Activated CD4-positive, alpha-beta T cell treated with anti-CD3 and anti-CD28 coated beads for 36 hours (primary cell): ENCODE measurements around the gene SESN2. TPM values are rescaled to one million over a fixed set of nuclear protein-coding genes. Genes with fewer than 3 reads are reported as not detected.

Experiments
- ATAC-seq: fragments of 200-7000 bp; cut with Tn5 transposase; one replicate; pipeline ENCODE4 v1.10.0; 2021; ENCODE audit warnings: mild to moderate bottlenecking, moderate library complexity
- CTCF ChIA-PET: fragments of 350-600 bp; sonication (Branson Sonifier 250); formaldehyde crosslinking; loops from one replicate; lab custom pipeline; 2021; ENCODE audit warnings: antibody characterized with exemption; lab: Charles Lee
- POLR2A ChIA-PET: fragments of 350-600 bp; sonication (Branson Sonifier 250); formaldehyde crosslinking; loops from one replicate; lab custom pipeline; 2021; ENCODE audit warnings: antibody characterized with exemption, inconsistent platforms; lab: Charles Lee
- DNase-seq: peaks from one replicate; pipeline ENCODE4 v3.0.0-alpha.2; 2020
- H3K27ac Mint-ChIP-seq: one replicate; pipeline ENCODE4 v1.8.0; 2021; ENCODE audit warnings: mixed read lengths
- H3K27me3 Mint-ChIP-seq: one replicate; pipeline ENCODE4 v1.8.0; 2021; ENCODE audit warnings: mixed read lengths
- H3K36me3 Mint-ChIP-seq: one replicate; pipeline ENCODE4 v1.8.0; 2021; ENCODE audit warnings: low read depth, mixed read lengths
- H3K4me1 Mint-ChIP-seq: one replicate; pipeline ENCODE4 v1.8.0; 2021; ENCODE audit warnings: mixed read lengths
- H3K4me3 Mint-ChIP-seq: one replicate; pipeline ENCODE4 v1.8.0; 2021; ENCODE audit warnings: mild to moderate bottlenecking, moderate library complexity, mixed read lengths
- H3K9me3 Mint-ChIP-seq: one replicate; pipeline ENCODE4 v1.8.0; 2021; ENCODE audit warnings: low read depth, mixed read lengths
- intact Hi-C, 2 experiments: fragments of 100-400 bp; cut with DNase I in 1 of 2; cut with micrococcal nuclease in 1 of 2; formaldehyde crosslinking; loops; one replicate each; pipeline versions ENCODE4 v1.14.2 to v1.15.1; 2022 to 2024; cut with DNase I, micrococcal nuclease
- total RNA-seq, 2 experiments: library from RNA; stranded (reverse); gene quantifications; one replicate each; pipeline ENCODE4 v1.2.3, GENCODE V29; 2021

Gene SESN2
- total RNA-seq, 2 experiments from 2014 or later, result 32.9 to 33.3 TPM

DNA sequence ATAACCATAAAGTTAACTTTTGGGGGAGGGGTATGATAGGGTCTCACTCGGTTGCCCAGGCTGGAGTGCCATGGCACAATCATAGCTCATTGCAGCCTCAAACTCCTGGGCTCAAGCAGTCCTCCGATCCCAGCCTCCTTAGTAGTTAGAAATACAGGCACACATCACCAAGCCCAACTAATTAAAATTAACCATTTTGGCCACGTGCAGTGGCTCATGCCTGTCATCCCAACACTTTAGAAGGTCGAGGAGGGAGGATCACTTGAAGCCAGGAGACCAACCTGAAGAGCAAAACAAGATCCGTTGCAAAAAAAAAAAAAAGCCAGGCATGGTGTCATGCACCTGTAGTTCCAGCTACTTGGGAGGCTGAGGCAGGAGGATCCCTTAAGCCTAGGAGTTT, 42.9 kb downstream of the SESN2 start:
- ChIA-PET CTCF (interaction anchor here (2.6 to 2.7 kb wide), 2 partner anchors 9 to 54 kb away, joined by 10 to 12 read pairs; no protein-coding TSS in a partner anchor), POLR2A (no interaction called here)
- H3K36me3 Mint-ChIP-seq, result no peaks in the 10 kb centered on the region
- no peak overlapping the region for H3K4me3 Mint-ChIP-seq
- no peak for ATAC-seq
- no peaks in the 10 kb centered on the region for H3K27me3 Mint-ChIP-seq
- H3K9me3 Mint-ChIP-seq, result no peaks in the 10 kb centered on the region
- H3K27ac Mint-ChIP-seq, result no peak overlapping the region
- intact Hi-C loops, result loop anchor here in 1 of 2 experiments (10.0 kb wide), 1 partner anchor 177 kb away; no protein-coding TSS in a partner anchor
- H3K4me1 Mint-ChIP-seq, result no peaks in the 10 kb centered on the region
- no peak for DNase-seq

DNA sequence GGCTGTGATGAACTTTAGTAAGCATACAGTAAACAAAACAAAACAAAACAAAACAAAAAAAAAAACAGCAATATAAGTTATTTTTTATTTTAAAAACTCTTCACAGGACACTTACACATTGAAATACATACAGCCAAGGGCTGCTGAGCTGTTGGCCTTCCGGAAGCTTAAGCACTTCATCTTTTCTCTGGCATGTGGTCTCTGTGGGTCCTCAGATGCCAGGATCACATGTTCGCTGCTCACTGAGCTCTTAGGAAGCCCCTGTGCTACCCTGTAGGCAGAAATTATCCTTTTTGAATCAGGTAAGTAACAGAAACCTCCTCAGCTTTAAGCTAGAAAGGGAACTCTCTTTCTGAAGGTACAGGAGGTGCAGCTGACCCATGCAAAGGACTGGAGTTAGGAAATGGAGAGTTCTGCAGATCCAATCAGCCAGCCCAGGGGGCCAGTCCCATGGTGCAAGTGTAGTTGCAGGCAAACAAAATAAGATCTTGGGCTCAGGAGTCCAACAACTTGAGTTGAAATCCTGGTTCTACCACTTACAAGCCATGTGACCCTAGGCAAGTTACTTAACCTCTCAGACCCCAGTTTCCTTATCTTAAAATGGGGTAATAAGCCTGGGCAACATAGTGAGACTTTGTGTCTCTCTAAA, 47.1 kb downstream of the SESN2 start:
- DNase-seq (no peak), ATAC-seq (no peak)
- Mint-ChIP-seq H3K4me1 (no peaks in the 10 kb centered on the region), H3K9me3 (no peaks in the 10 kb centered on the region), H3K27me3 (no peaks in the 10 kb centered on the region), H3K27ac (no peak overlapping the region), H3K4me3 (no peak overlapping the region), H3K36me3 (no peaks in the 10 kb centered on the region)
- intact Hi-C loops, result loop anchor here in 1 of 2 experiments (10.0 kb wide), 1 partner anchor 182 kb away; no protein-coding TSS in a partner anchor
- CTCF ChIA-PET, result interaction anchor here (0.5 to 0.9 kb wide), 3 partner anchors 22 to 1178 kb away, joined by 3 to 4 read pairs (median 3); partner anchors contain the start of gene MED18
- POLR2A ChIA-PET, result interaction anchor here (0.7 kb wide), 1 partner anchor 1300 kb away, joined by 3 read pairs; no protein-coding TSS in a partner anchor

DNA sequence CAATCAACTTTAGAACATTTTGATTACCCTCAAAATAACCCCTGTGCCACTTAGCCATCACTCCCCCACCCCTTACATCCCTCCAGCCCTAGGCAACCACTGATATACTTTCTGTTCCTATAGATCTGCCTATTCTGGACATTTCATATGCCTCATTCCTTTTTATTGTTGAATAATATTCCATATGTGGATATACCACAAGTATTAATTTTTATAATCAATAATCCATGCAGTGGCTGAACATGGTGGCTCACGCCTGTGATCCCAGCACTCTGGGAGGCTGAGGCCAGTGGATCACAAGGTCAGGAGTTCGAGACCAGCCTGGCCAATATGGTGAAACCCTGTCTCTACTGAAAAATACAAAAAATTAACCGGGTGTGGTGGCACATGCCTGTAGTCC, 49.4 kb downstream of the SESN2 start:
- no peaks in the 10 kb centered on the region for H3K9me3 Mint-ChIP-seq
- H3K4me3 Mint-ChIP-seq, result no peak overlapping the region
- ATAC-seq, result no peak
- no peaks in the 10 kb centered on the region for H3K27me3 Mint-ChIP-seq
- H3K27ac Mint-ChIP-seq, result no peak overlapping the region
- POLR2A ChIA-PET, result no interaction called here
- no peak for DNase-seq
- CTCF ChIA-PET, result interaction anchor here (0.8 kb wide), 1 partner anchor 28 kb away, joined by 3 read pairs; no protein-coding TSS in a partner anchor
- intact Hi-C loops, result loop anchor here in 1 of 2 experiments (10.0 kb wide), 1 partner anchor 184 kb away; no protein-coding TSS in a partner anchor
- H3K36me3 Mint-ChIP-seq, result no peaks in the 10 kb centered on the region
- H3K4me1 Mint-ChIP-seq, result no peaks in the 10 kb centered on the region

DNA sequence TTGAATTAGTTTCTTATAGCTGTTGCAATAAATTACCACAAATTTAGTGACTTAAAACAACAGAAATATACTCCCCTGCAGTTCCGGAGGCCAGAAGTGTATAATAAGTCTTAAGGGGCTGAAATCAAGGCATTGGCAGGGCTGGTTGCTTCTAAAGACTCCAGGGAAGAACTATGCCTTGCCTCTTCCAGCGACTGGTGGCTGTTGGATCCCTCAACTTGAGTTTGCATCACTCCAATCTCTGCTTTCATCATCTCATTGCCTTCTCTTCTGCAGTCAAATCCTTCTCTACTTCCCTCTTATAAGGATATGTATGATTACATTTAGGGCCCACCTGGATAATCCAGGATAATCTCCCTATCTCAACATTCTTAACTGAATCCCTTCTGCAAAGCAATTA, 50.4 kb downstream of the SESN2 start:
- Mint-ChIP-seq H3K27me3 (no peaks in the 10 kb centered on the region), H3K9me3 (no peaks in the 10 kb centered on the region), H3K36me3 (no peaks in the 10 kb centered on the region), H3K4me3 (no peak overlapping the region), H3K4me1 (no peaks in the 10 kb centered on the region), H3K27ac (no peak overlapping the region)
- DNase-seq, result no peak
- ChIA-PET POLR2A (no interaction called here), CTCF (no interaction called here)
- intact Hi-C loops, result loop anchor here in 1 of 2 experiments (10.0 kb wide), 1 partner anchor 185 kb away; no protein-coding TSS in a partner anchor
- no peak for ATAC-seq

- ATAC-seq (no peak), DNase-seq (no peak)
- Mint-ChIP-seq H3K27me3 (no peaks in the 10 kb centered on the region), H3K27ac (no peak overlapping the region), H3K4me3 (no peak overlapping the region), H3K4me1 (no peaks in the 10 kb centered on the region), H3K36me3 (no peaks in the 10 kb centered on the region), H3K9me3 (no peaks in the 10 kb centered on the region)
- intact Hi-C loops, result no loop called here
- POLR2A ChIA-PET, result interaction anchor here (1.6 kb wide), 1 partner anchor 15 kb away, joined by 6 read pairs; the partner anchor contains the start of gene MED18
- CTCF ChIA-PET, result interaction anchor here (0.5 to 0.6 kb wide), 2 partner anchors 16 to 41 kb away, joined by 3 read pairs; no protein-coding TSS in a partner anchor
Observed at GRCh38 chr1:28313702-28314546, 54.6 kb downstream of the SESN2 start.

GRCh38 chr1:28314547-28314941, 55.2 kb downstream of the SESN2 start:
- H3K4me3 Mint-ChIP-seq, result no peak overlapping the region
- no peak overlapping the region for H3K27ac Mint-ChIP-seq
- no peaks in the 10 kb centered on the region for H3K27me3 Mint-ChIP-seq
- POLR2A ChIA-PET, result interaction anchor here (1.4 to 1.6 kb wide), 2 partner anchors 14 to 35 kb away, joined by 3 to 6 read pairs; partner anchors contain the start of gene MED18
- intact Hi-C loops, result no loop called here
- no peaks in the 10 kb centered on the region for H3K4me1 Mint-ChIP-seq
- no peaks in the 10 kb centered on the region for H3K36me3 Mint-ChIP-seq
- CTCF ChIA-PET, result interaction anchor here (0.5 to 0.6 kb wide), 2 partner anchors 41 to 587 kb away, joined by 3 to 4 read pairs; no protein-coding TSS in a partner anchor
- no peak for ATAC-seq
- no peak for DNase-seq
- no peaks in the 10 kb centered on the region for H3K9me3 Mint-ChIP-seq

DNA sequence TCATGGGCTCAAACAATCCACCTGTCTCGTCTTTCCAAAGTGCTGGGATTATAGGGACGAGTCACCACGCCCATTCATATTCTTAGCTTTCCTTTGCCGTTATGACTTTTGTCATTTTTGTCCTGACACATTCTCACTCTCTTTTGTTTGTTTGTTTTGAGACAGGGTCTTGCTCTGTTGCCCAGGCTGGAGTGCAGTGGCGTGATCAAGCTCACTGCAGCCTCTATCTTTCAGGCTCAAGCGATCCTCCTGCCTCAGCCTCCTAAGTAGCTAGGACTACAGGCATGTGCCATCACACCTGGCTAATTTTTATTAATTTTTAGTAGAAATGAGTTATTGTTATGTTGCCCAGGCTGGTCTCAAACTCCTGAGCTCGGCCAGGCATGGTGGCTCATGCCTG, 57.7 kb downstream of the SESN2 start:
- H3K4me1 Mint-ChIP-seq, result no peaks in the 10 kb centered on the region
- no peaks in the 10 kb centered on the region for H3K36me3 Mint-ChIP-seq
- no peaks in the 10 kb centered on the region for H3K27me3 Mint-ChIP-seq
- CTCF ChIA-PET, result no interaction called here
- ATAC-seq, result no peak
- no peaks in the 10 kb centered on the region for H3K9me3 Mint-ChIP-seq
- DNase-seq, result no peak
- no peak overlapping the region for H3K4me3 Mint-ChIP-seq
- no peak overlapping the region for H3K27ac Mint-ChIP-seq
- intact Hi-C loops, result no loop called here
- POLR2A ChIA-PET, result no interaction called here

- no peak overlapping the region for H3K27ac Mint-ChIP-seq
- ATAC-seq (no peak), DNase-seq (no peak)
- peaks cover 3% of the 10 kb centered on the region for H3K4me1 Mint-ChIP-seq
- H3K27me3 Mint-ChIP-seq, result no peaks in the 10 kb centered on the region
- H3K36me3 Mint-ChIP-seq, result no peaks in the 10 kb centered on the region
- ChIA-PET POLR2A (no interaction called here), CTCF (interaction anchor here (0.6 to 1.0 kb wide), 2 partner anchors 39 to 54 kb away, joined by 3 read pairs; no protein-coding TSS in a partner anchor)
- H3K9me3 Mint-ChIP-seq, result no peaks in the 10 kb centered on the region
- intact Hi-C loops, result no loop called here
- no peak overlapping the region for H3K4me3 Mint-ChIP-seq
Observed at GRCh38 chr1:28322194-28322593, 62.9 kb downstream of the SESN2 start.

DNA sequence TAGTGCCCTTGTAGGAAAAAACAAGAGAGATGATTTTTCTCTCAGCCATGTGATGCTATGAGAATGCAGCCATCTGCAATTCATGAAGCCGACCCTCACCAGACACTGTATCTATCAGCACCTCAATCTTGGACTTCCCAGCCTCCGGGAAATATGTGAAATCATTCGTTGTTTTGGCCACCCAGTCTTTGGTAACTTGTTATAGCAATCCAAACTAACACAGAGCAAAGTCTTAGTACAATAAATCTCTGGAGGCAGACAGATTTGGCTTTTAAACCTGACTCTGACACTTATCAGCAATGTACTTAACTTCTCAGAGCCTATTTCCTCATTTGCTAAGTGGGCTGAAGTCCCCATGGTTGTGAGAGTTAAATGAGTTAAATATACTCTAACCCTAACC, 64.4 kb downstream of the SESN2 start:
- Mint-ChIP-seq H3K36me3 (no peaks in the 10 kb centered on the region), H3K9me3 (no peaks in the 10 kb centered on the region), H3K4me3 (no peak overlapping the region), H3K27me3 (no peaks in the 10 kb centered on the region), H3K27ac (no peak overlapping the region), H3K4me1 (peaks cover 15% of the 10 kb centered on the region)
- ChIA-PET POLR2A (no interaction called here), CTCF (no interaction called here)
- DNase-seq (no peak), ATAC-seq (no peak)
- intact Hi-C loops, result no loop called here

GRCh38 chr1:28326515-28326914, 67.2 kb downstream of the SESN2 start:
- intact Hi-C loops, result loop anchor here (5.0 kb wide), 2 partner anchors 181 to 1004 kb away; partner anchors contain the start of genes RCC1 (in 1 of the 2) and TMEM222 (in 1 of the 2)
- ChIA-PET POLR2A (interaction anchor here (0.6 to 1.0 kb wide), 3 partner anchors 70 to 80 kb away, joined by 4 to 6 read pairs (median 5); no protein-coding TSS in a partner anchor), CTCF (interaction anchor here (0.6 to 1.4 kb wide), 2 partner anchors 33 to 550 kb away, joined by 3 to 8 read pairs; no protein-coding TSS in a partner anchor)
- H3K4me3 Mint-ChIP-seq, result no peak overlapping the region
- DNase-seq (no peak), ATAC-seq (no peak)
- peaks cover 27% of the 10 kb centered on the region for H3K4me1 Mint-ChIP-seq
- H3K9me3 Mint-ChIP-seq, result no peaks in the 10 kb centered on the region
- H3K36me3 Mint-ChIP-seq, result peaks cover 13% of the 10 kb centered on the region
- no peak overlapping the region for H3K27ac Mint-ChIP-seq
- H3K27me3 Mint-ChIP-seq, result no peaks in the 10 kb centered on the region

DNA sequence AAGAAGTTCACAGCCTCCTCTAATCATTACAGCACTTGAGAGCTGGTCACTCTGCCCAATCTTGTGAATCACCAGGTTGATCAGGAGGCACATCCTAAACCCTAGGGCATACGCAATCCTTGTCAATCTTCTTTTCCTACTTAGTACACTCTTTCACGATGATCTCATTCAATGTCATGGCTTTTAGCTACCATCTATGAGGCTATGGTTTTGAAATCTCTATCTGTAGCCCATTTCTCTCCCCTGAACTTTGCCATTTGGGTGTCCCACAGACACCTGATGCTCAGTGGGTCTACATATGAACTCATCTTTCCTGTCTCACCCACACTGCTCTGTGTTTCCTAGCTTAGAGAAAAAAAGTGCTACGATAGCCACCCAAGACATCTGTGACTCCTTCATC, 67.7 kb downstream of the SESN2 start:
- H3K27ac Mint-ChIP-seq, result no peak overlapping the region

More for the DNA sequence above, 67.7 kb downstream of the SESN2 start:
- ATAC-seq (peak; percentile 16), DNase-seq (no peak)
- H3K9me3 Mint-ChIP-seq, result no peaks in the 10 kb centered on the region
- ChIA-PET POLR2A (interaction anchor here (0.6 to 0.7 kb wide), 2 partner anchors 71 to 80 kb away, joined by 4 to 5 read pairs; no protein-coding TSS in a partner anchor), CTCF (interaction anchor here (1.0 to 2.7 kb wide), 3 partner anchors 32 to 79 kb away, joined by 4 to 27 read pairs (median 8); no protein-coding TSS in a partner anchor)
- intact Hi-C loops, result loop anchor here (5.0 kb wide), 2 partner anchors 180 to 1005 kb away; partner anchors contain the start of genes RCC1 (in 1 of the 2) and TMEM222 (in 1 of the 2)
- no peaks in the 10 kb centered on the region for H3K27me3 Mint-ChIP-seq
- H3K36me3 Mint-ChIP-seq, result peaks cover 17% of the 10 kb centered on the region
- peaks cover 28% of the 10 kb centered on the region for H3K4me1 Mint-ChIP-seq
- peak overlapping the region; percentile 96 for H3K4me3 Mint-ChIP-seq
